GM10266 (cell line): ENCODE measurements around the gene DNM2.

Experiments
- DNase-seq: peaks from one replicate; pipeline ENCODE4 v3.0.0; 2012; ENCODE audit errors: extremely low spot score
- CTCF ChIP-seq: IDR thresholded peaks from 2 replicates; pipeline ENCODE4 v1.5.1; 2012; ENCODE audit warnings: mild to moderate bottlenecking, low read depth; ENCODE audit not compliant: control insufficient read depth, insufficient read depth; ENCODE audit errors: missing control alignments

Gene DNM2

GRCh38 chr19:10800488-10800887 lies 82.6 kb downstream of the DNM2 start:
- no peak for TF ChIP-seq CTCF
- DNase-seq = no peak

- TF ChIP-seq CTCF = no peak
- no peak for DNase-seq
Observed at GRCh38 chr19:10802479-10802878, 84.6 kb downstream of the DNM2 start.

- DNase-seq = no peak
- TF ChIP-seq CTCF = no peak
Observed at GRCh38 chr19:10803252-10803651, 85.4 kb downstream of the DNM2 start.

GRCh38 chr19:10805065-10805757 lies 87.3 kb downstream of the DNM2 start:
- no peak for DNase-seq
- no peak for TF ChIP-seq CTCF

GRCh38 chr19:10805758-10806247 lies 87.9 kb downstream of the DNM2 start:
- DNase-seq = no peak
- TF ChIP-seq CTCF = no peak

- TF ChIP-seq CTCF = no peak
- DNase-seq = no peak
Observed at GRCh38 chr19:10808937-10809649, 91.2 kb downstream of the DNM2 start.

- no peak for TF ChIP-seq CTCF
- DNase-seq = no peak
Observed at GRCh38 chr19:10809651-10810285, 91.9 kb downstream of the DNM2 start.
